ENCODE results near the gene WNT11. TPM values are rescaled to one million over a fixed set of nuclear protein-coding genes. Genes with fewer than 3 reads are reported as not detected.

WNT11 gene
- total RNA-seq, 1 donor from 2014 or later: 0.37 TPM

- Mint-ChIP-seq H3K4me3 (ENCODE audit: unreplicated experiment) (no peak overlapping the region), H3K9me3 (ENCODE audit: unreplicated experiment) (peaks cover 7% of the 10 kb centered on the region), H3K4me1 (ENCODE audit: low read depth, unreplicated experiment) (peaks cover 3% of the 10 kb centered on the region), H3K27me3 (ENCODE audit: unreplicated experiment) (peaks cover 12% of the 10 kb centered on the region), H3K27ac (ENCODE audit: unreplicated experiment) (no peak overlapping the region), H3K36me3 (ENCODE audit: unreplicated experiment) (peaks cover 5% of the 10 kb centered on the region)
- no peak for TF ChIP-seq CTCF (IDR thresholded peaks at IDR 0.05; ENCODE audit: partially characterized antibody, unreplicated experiment)
- no peak for DNase-seq
These were observed 32.6 kb downstream of the WNT11 start for GRCh38 chr11:76173663-76174062.

GRCh38 chr11:76172583-76172982 is 33.7 kb downstream of the WNT11 start:
- Mint-ChIP-seq H3K27ac (ENCODE audit: unreplicated experiment) (no peak overlapping the region), H3K9me3 (ENCODE audit: unreplicated experiment) (peaks cover 7% of the 10 kb centered on the region), H3K4me1 (ENCODE audit: low read depth, unreplicated experiment) (peaks cover 3% of the 10 kb centered on the region), H3K36me3 (ENCODE audit: unreplicated experiment) (peaks cover 5% of the 10 kb centered on the region), H3K27me3 (ENCODE audit: unreplicated experiment) (peaks cover 12% of the 10 kb centered on the region), H3K4me3 (ENCODE audit: unreplicated experiment) (no peak overlapping the region)
- no peak for DNase-seq
- no peak for TF ChIP-seq CTCF (IDR thresholded peaks at IDR 0.05; ENCODE audit: partially characterized antibody, unreplicated experiment)

- no peak for DNase-seq
- Mint-ChIP-seq H3K9me3 (ENCODE audit: unreplicated experiment) (peaks cover 5% of the 10 kb centered on the region), H3K4me3 (ENCODE audit: unreplicated experiment) (no peak overlapping the region), H3K27ac (ENCODE audit: unreplicated experiment) (no peak overlapping the region), H3K27me3 (ENCODE audit: unreplicated experiment) (peaks cover 16% of the 10 kb centered on the region), H3K4me1 (ENCODE audit: low read depth, unreplicated experiment) (peaks cover 3% of the 10 kb centered on the region), H3K36me3 (ENCODE audit: unreplicated experiment) (peaks cover 5% of the 10 kb centered on the region)
- TF ChIP-seq CTCF (IDR thresholded peaks at IDR 0.05; ENCODE audit: partially characterized antibody, unreplicated experiment): no peak
These were observed 35.8 kb downstream of the WNT11 start for GRCh38 chr11:76170468-76170867.

GRCh38 chr11:76169473-76169896 is 36.8 kb downstream of the WNT11 start:
- H3K9me3 Mint-ChIP-seq (ENCODE audit: unreplicated experiment): peaks cover 6% of the 10 kb centered on the region
- no peak for TF ChIP-seq CTCF (IDR thresholded peaks at IDR 0.05; ENCODE audit: partially characterized antibody, unreplicated experiment)
- peaks cover 15% of the 10 kb centered on the region for H3K27me3 Mint-ChIP-seq (ENCODE audit: unreplicated experiment)
- peaks cover 2% of the 10 kb centered on the region for H3K4me1 Mint-ChIP-seq (ENCODE audit: low read depth, unreplicated experiment)
- no peak overlapping the region for H3K27ac Mint-ChIP-seq (ENCODE audit: unreplicated experiment)
- no peak overlapping the region for H3K4me3 Mint-ChIP-seq (ENCODE audit: unreplicated experiment)
- peaks cover 4% of the 10 kb centered on the region for H3K36me3 Mint-ChIP-seq (ENCODE audit: unreplicated experiment)
- no peak for DNase-seq

- no peaks in the 10 kb centered on the region for H3K4me1 Mint-ChIP-seq (ENCODE audit: low read depth, unreplicated experiment)
- H3K9me3 Mint-ChIP-seq (ENCODE audit: unreplicated experiment): peaks cover 2% of the 10 kb centered on the region
- DNase-seq: no peak
- no peak overlapping the region for H3K4me3 Mint-ChIP-seq (ENCODE audit: unreplicated experiment)
- no peaks in the 10 kb centered on the region for H3K36me3 Mint-ChIP-seq (ENCODE audit: unreplicated experiment)
- H3K27me3 Mint-ChIP-seq (ENCODE audit: unreplicated experiment): peaks cover 11% of the 10 kb centered on the region
- TF ChIP-seq CTCF (IDR thresholded peaks at IDR 0.05; ENCODE audit: partially characterized antibody, unreplicated experiment): no peak
- no peak overlapping the region for H3K27ac Mint-ChIP-seq (ENCODE audit: unreplicated experiment)
These were observed 38.7 kb downstream of the WNT11 start for GRCh38 chr11:76167590-76167989.

Data from glutamatergic neuron (in vitro differentiated cells).